Liver (tissue), 9 donors: ENCODE results near the gene NRM. TPM values are rescaled to one million over a fixed set of nuclear protein-coding genes. Genes with fewer than 3 reads are reported as not detected.

ENCODE experiments used
- DNase-seq: peaks from one replicate; pipeline ENCODE4 v3.0.0-alpha.2; 2017; ENCODE audit warnings: low spot score
- H3K27ac ChIP-seq, 2 donors: one replicate each; pipeline ENCODE4 v1.7.0; 2013; ENCODE audit warnings: inconsistent platforms in 2 of 2, low read length in 2 of 2, control low read depth in 1 of 2, low read depth in 1 of 2, mild to moderate bottlenecking in 1 of 2
- H3K27me3 ChIP-seq, 4 donors: one replicate each; pipeline versions ENCODE4 v1.6.1 to v1.7.0; 2013; ENCODE audit warnings: low read length in 3 of 4, inconsistent platforms in 1 of 4, mild to moderate bottlenecking in 1 of 4, moderate library complexity in 1 of 4; ENCODE audit not compliant: control insufficient read depth in 4 of 4, insufficient read depth in 4 of 4
- H3K36me3 ChIP-seq, 4 donors: one replicate each; pipeline versions ENCODE4 v1.6.1 to v1.7.0; 2013; ENCODE audit warnings: low read length in 3 of 4, mild to moderate bottlenecking in 3 of 4, low read depth in 1 of 4, moderate library complexity in 1 of 4; ENCODE audit not compliant: control insufficient read depth in 4 of 4, insufficient read depth in 3 of 4
- H3K4me1 ChIP-seq, 4 donors: one replicate each; pipeline versions ENCODE4 v1.6.1 to v1.7.0; 2013; ENCODE audit warnings: low read length in 3 of 4, mild to moderate bottlenecking in 3 of 4, moderate library complexity in 1 of 4; ENCODE audit not compliant: control insufficient read depth in 4 of 4, insufficient read depth in 4 of 4
- H3K4me3 ChIP-seq, 3 donors: one replicate each; pipeline versions ENCODE4 v1.6.1 to v1.7.0; 2013; ENCODE audit warnings: low read length in 3 of 3, control low read depth in 1 of 3, low read depth in 1 of 3, mild to moderate bottlenecking in 1 of 3
- H3K9ac ChIP-seq, 2 donors: one replicate each; pipeline ENCODE4 v1.7.0; 2013; ENCODE audit warnings: low read length in 2 of 2, mild to moderate bottlenecking in 2 of 2, moderate library complexity in 2 of 2, control low read depth in 1 of 2, low read depth in 1 of 2
- H3K9me3 ChIP-seq, 4 donors: one replicate each; pipeline versions ENCODE4 v1.6.1 to v1.7.0; 2013; ENCODE audit warnings: low read length in 3 of 4; ENCODE audit not compliant: control insufficient read depth in 4 of 4
- CTCF ChIP-seq: fragments of 150-350 bp; IDR thresholded peaks from 2 replicates; pipeline ENCODE4 v1.5.1; 2017; ENCODE audit warnings: improper control_type of control experiment, low read depth, low read length; ENCODE audit not compliant: missing input control
- EGR1 ChIP-seq, 2 donors: IDR thresholded peaks; 2 replicates each; pipeline ENCODE4 v1.6.1; 2016 to 2018; ENCODE audit warnings: antibody characterized with exemption in 2 of 2, low read depth in 2 of 2
- FOXA1 ChIP-seq: IDR thresholded peaks from 2 replicates; pipeline ENCODE4 v1.6.1; 2016; ENCODE audit warnings: antibody characterized with exemption
- FOXA2 ChIP-seq: IDR thresholded peaks from 2 replicates; pipeline ENCODE4 v1.6.1; 2016; ENCODE audit warnings: antibody characterized with exemption
- GABPA ChIP-seq, 2 donors: IDR thresholded peaks in 1 of 2; conservative IDR thresholded peaks in 1 of 2; 2 replicates each; pipeline ENCODE4 v1.6.1; 2016; ENCODE audit warnings: antibody characterized with exemption in 2 of 2, mild to moderate bottlenecking in 1 of 2, moderate library complexity in 1 of 2
- HNF4A ChIP-seq, 2 donors: conservative IDR thresholded peaks; 2 replicates each; pipeline ENCODE4 v1.6.1; 2016; ENCODE audit warnings: antibody characterized with exemption in 2 of 2, mild to moderate bottlenecking in 2 of 2
- HNF4G ChIP-seq: IDR thresholded peaks from 2 replicates; pipeline ENCODE4 v1.6.1; 2016; ENCODE audit warnings: antibody characterized with exemption
- JUND ChIP-seq, 2 donors: IDR thresholded peaks; 2 replicates each; pipeline ENCODE4 v1.6.1; 2016; ENCODE audit warnings: antibody characterized with exemption in 2 of 2
- NR2F2 ChIP-seq: IDR thresholded peaks from 2 replicates; pipeline ENCODE4 v1.6.1; 2016; ENCODE audit warnings: antibody characterized with exemption
- RAD21 ChIP-seq, 2 donors: IDR thresholded peaks; 2 replicates each; pipeline ENCODE4 v1.6.1; 2016; ENCODE audit warnings: antibody characterized with exemption in 2 of 2, mild to moderate bottlenecking in 2 of 2
- REST ChIP-seq: IDR thresholded peaks from 2 replicates; pipeline ENCODE4 v1.6.1; 2016; ENCODE audit warnings: antibody characterized with exemption, mild to moderate bottlenecking
- RXRA ChIP-seq, 2 donors: IDR thresholded peaks; 2 replicates each; pipeline ENCODE4 v1.6.1; 2017 to 2018; ENCODE audit warnings: antibody characterized with exemption in 2 of 2, mild to moderate bottlenecking in 1 of 2
- SP1 ChIP-seq: IDR thresholded peaks from 2 replicates; pipeline ENCODE4 v1.6.1; 2018; ENCODE audit warnings: antibody characterized with exemption, mild to moderate bottlenecking
- TAF1 ChIP-seq: conservative IDR thresholded peaks from 2 replicates; pipeline ENCODE4 v1.6.1; 2016; ENCODE audit warnings: antibody characterized with exemption, mild to moderate bottlenecking
- YY1 ChIP-seq: IDR thresholded peaks from 2 replicates; pipeline ENCODE4 v1.6.1; 2016; ENCODE audit warnings: antibody characterized with exemption, mild to moderate bottlenecking
- WGBS: extraction: QIAGEN DNeasy Blood & Tissue Kit; methylation state at CpG from one replicate; pipeline ENCODE4 v1.1.7; 2013; 5-methylcytosine and 5-hydroxymethylcytosine counted together
- polyA plus RNA-seq, 2 donors: library from polyadenylated mRNA; stranded (reverse) in 1 of 2; unstranded in 1 of 2; fragments of 200-250 nt in 1 of 2; fragments of >200 nt in 1 of 2; fragmentation: Nextera tagmentation in 1 of 2; extraction: Ambion mirVana in 1 of 2; gene quantifications; one replicate each; pipeline versions ENCODE4 v1.2.1 to v1.2.3, GENCODE V29; 2013 to 2015
- total RNA-seq, 2 donors: library from RNA; depleted of rRNA; stranded (reverse); fragments of >200 nt; gene quantifications; one replicate each; pipeline ENCODE4 v1.2.3, GENCODE V29; 2014
- TF ChIP-seq, protein P1 (sequence below): IDR thresholded peaks from 2 replicates; pipeline ENCODE4 v1.6.1; 2016; ENCODE audit warnings: antibody characterized with exemption
- TF ChIP-seq, protein P2 (sequence below): IDR thresholded peaks from 2 replicates; pipeline ENCODE4 v1.6.1; 2016; ENCODE audit warnings: antibody characterized with exemption
- TF ChIP-seq, protein P3 (sequence below): IDR thresholded peaks from 2 replicates; pipeline ENCODE4 v1.6.1; 2016; ENCODE audit warnings: antibody characterized with exemption
- donor health status: healthy.
- donor health status: healthy.
- donor health status: healthy.
- donor health status: healthy.
- donor health status: healthy.

The NRM gene
- total and polyA plus RNA-seq, 4 donors, result 0.59 to 3.3 (median 2.4) TPM

DNA sequence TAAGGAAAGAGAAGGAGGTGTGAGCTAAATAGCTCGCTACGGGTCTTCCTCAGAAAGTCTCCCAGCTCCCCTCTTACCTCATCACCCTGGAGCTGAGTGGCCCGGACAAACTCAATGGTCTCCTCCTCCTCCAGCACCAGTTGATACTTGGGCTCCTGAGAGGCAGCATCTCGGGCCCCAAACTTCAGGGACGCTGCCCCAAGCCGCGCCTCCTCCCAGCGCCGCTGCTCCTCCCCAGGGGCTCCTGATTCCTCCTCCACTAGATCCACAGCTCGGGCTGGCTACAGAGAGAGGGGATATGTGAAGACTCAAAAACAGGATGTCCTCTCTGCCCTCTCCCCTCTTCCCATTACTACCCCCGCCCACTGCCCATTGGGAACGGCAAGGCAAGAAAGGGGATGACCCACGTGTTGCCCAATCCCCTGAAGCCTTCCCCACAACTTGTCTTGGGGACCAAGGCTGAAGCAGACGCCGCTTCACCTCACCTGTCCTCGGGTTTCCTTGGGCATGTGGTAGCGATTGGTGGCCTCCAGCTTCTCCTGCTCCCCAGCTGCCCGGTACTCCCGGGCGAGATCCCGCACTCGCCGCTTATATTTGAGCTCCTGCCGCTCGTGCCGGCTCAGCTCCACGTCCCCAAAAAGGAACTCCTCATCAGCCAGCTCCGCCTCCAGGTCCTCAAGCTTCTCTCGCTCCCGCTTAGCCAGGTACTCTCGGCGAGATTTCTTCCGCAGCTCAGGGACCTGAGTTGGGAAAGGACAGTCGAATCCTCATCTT is 25.6 kb downstream of the NRM start:
- Histone ChIP-seq H3K9me3 (no peaks in the 10 kb centered on the region), H3K4me3 (no peak overlapping the region), H3K27ac (no peak overlapping the region), H3K4me1 (no peaks in the 10 kb centered on the region), H3K36me3 (peaks cover 18 to 68% (median 47%) of the 10 kb centered on the region in 4 donors), H3K9ac (no peak overlapping the region), H3K27me3 (no peaks in the 10 kb centered on the region)
- TF ChIP-seq, protein P1, sequence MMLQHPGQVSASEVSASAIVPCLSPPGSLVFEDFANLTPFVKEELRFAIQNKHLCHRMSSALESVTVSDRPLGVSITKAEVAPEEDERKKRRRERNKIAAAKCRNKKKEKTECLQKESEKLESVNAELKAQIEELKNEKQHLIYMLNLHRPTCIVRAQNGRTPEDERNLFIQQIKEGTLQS, result no peak
- TF ChIP-seq CTCF, result no peak
- TF ChIP-seq REST, result no peak
- TF ChIP-seq, protein P2, sequence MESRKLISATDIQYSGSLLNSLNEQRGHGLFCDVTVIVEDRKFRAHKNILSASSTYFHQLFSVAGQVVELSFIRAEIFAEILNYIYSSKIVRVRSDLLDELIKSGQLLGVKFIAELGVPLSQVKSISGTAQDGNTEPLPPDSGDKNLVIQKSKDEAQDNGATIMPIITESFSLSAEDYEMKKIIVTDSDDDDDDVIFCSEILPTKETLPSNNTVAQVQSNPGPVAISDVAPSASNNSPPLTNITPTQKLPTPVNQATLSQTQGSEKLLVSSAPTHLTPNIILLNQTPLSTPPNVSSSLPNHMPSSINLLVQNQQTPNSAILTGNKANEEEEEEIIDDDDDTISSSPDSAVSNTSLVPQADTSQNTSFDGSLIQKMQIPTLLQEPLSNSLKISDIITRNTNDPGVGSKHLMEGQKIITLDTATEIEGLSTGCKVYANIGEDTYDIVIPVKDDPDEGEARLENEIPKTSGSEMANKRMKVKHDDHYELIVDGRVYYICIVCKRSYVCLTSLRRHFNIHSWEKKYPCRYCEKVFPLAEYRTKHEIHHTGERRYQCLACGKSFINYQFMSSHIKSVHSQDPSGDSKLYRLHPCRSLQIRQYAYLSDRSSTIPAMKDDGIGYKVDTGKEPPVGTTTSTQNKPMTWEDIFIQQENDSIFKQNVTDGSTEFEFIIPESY, result no peak
- TF ChIP-seq JUND (IDR thresholded peaks at IDR 0.05), result no peak
- TF ChIP-seq FOXA1, result no peak
- TF ChIP-seq YY1, result no peak
- no peak for TF ChIP-seq EGR1 (IDR thresholded peaks at IDR 0.05; ENCODE audit: low read depth in 2 of 2)
- TF ChIP-seq SP1, result no peak
- no peak for TF ChIP-seq FOXA2
- no peak for TF ChIP-seq NR2F2
- no peak for TF ChIP-seq HNF4A (conservative IDR thresholded peaks at IDR 0.05)
- no peak for TF ChIP-seq HNF4G
- TF ChIP-seq RAD21 (IDR thresholded peaks at IDR 0.05), result no peak
- no peak for TF ChIP-seq TAF1
- TF ChIP-seq GABPA (IDR thresholded peaks at IDR 0.05 in 1 of 2, conservative IDR thresholded peaks at IDR 0.05 in 1 of 2), result no peak
- TF ChIP-seq, protein P3, sequence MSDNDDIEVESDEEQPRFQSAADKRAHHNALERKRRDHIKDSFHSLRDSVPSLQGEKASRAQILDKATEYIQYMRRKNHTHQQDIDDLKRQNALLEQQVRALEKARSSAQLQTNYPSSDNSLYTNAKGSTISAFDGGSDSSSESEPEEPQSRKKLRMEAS, result no peak
- TF ChIP-seq RXRA (IDR thresholded peaks at IDR 0.05), result no peak
- no peak for DNase-seq
- WGBS, result 95% methylated on average over 34 of the region's 34 CpGs
